PC-9 (cell line): Measurements from ENCODE around the gene SLC1A4. TPM values are rescaled to one million over a fixed set of nuclear protein-coding genes. Genes with fewer than 3 reads are reported as not detected.
"Not testable (repeated sequence)": the region's sequence is repeated elsewhere in the genome, so short reads cannot be mapped to it uniquely, and the experiment has no call there.

Source experiments
- BruUV-seq: library from RNA; stranded (reverse); fragments of 400-500 nt; replicated peaks from 2 replicates; lab custom pipeline; 2021; lab: Mats Ljungman, UMichigan
- CTCF ChIA-PET: fragments of 300-600 bp; sonication (Branson Sonifier 250); formaldehyde crosslinking; loops from one replicate; lab custom pipeline; 2022; ENCODE audit warnings: antibody characterized with exemption; lab: Charles Lee
- POLR2A ChIA-PET: fragments of 300-600 bp; sonication (Branson Sonifier 250); formaldehyde crosslinking; loops from one replicate; lab custom pipeline; 2022; ENCODE audit warnings: antibody characterized with exemption; ENCODE audit not compliant: unreplicated experiment; lab: Charles Lee
- DNase-seq, 2 experiments: peaks; one replicate each; pipeline versions ENCODE4 v3.0.0 to v3.0.0-alpha.2; 2015 to 2022; ENCODE audit warnings: mixed read lengths in 1 of 2
- H2AFZ ChIP-seq: fragments of 200-600 bp; sonication (generic); 2 replicates; pipeline ENCODE4 v1.8.1; 2017; ENCODE audit warnings: antibody characterized with exemption
- H3F3A ChIP-seq: fragments of 200-600 bp; sonication (generic); 2 replicates; pipeline ENCODE4 v1.8.1; 2017; ENCODE audit warnings: antibody characterized with exemption, mild to moderate bottlenecking, low read depth; ENCODE audit not compliant: insufficient read depth
- H3K27ac ChIP-seq: fragments of 200-600 bp; sonication (generic); 2 replicates; pipeline ENCODE4 v1.6.1; 2016; ENCODE audit warnings: mixed run types
- H3K27me3 ChIP-seq: fragments of 200-600 bp; sonication (generic); 2 replicates; pipeline ENCODE4 v1.6.1; 2016; ENCODE audit warnings: low read depth, mixed run types; ENCODE audit not compliant: insufficient read depth
- H3K36me3 ChIP-seq: fragments of 200-600 bp; sonication (generic); 2 replicates; pipeline ENCODE4 v1.6.1; 2016; ENCODE audit warnings: low read depth, mixed run types
- H3K4me1 ChIP-seq: fragments of 200-600 bp; sonication (generic); replicated peaks from 2 replicates; pipeline ENCODE4 v1.6.1; 2016; ENCODE audit warnings: mixed run types; ENCODE audit not compliant: insufficient read depth
- H3K4me2 ChIP-seq: fragments of 200-600 bp; sonication (generic); 2 replicates; pipeline ENCODE4 v1.6.1; 2017; ENCODE audit warnings: mixed run types
- H3K4me3 ChIP-seq: fragments of 200-600 bp; sonication (generic); 2 replicates; pipeline ENCODE4 v1.6.1; 2016; ENCODE audit warnings: mixed run types
- H3K79me2 ChIP-seq: fragments of 200-600 bp; sonication (generic); 2 replicates; pipeline ENCODE4 v1.6.1; 2017; ENCODE audit warnings: low read depth, mixed run types
- H3K9me2 ChIP-seq: fragments of 200-600 bp; sonication (generic); 2 replicates; pipeline ENCODE4 v1.8.1; 2017; ENCODE audit warnings: mild to moderate bottlenecking; ENCODE audit not compliant: insufficient read depth
- H3K9me3 ChIP-seq: fragments of 200-600 bp; sonication (generic); 2 replicates; pipeline ENCODE4 v1.8.1; 2016; ENCODE audit warnings: low read depth; ENCODE audit not compliant: insufficient read depth
- H4K20me1 ChIP-seq: fragments of 200-600 bp; sonication (generic); 2 replicates; pipeline ENCODE4 v1.8.1; 2017; ENCODE audit not compliant: insufficient read depth
- EZH2 ChIP-seq: fragments of 200-600 bp; sonication (generic); IDR thresholded peaks from 2 replicates; pipeline ENCODE4 v1.8.0; 2017; ENCODE audit warnings: antibody characterized with exemption, low read depth
- intact Hi-C: fragments of 100-400 bp; cut with micrococcal nuclease; formaldehyde crosslinking; loops from one replicate; pipeline ENCODE4 v1.10.0; 2022; ENCODE audit not compliant: unreplicated experiment
- total RNA-seq: library from RNA; stranded (reverse); gene quantifications from 2 replicates; pipeline ENCODE4 v1.2.3, GENCODE V29; 2021
- TF ChIP-seq, protein P1 (sequence below): fragments of 200-600 bp; sonication (generic); conservative IDR thresholded peaks from 2 replicates; pipeline ENCODE4 v1.6.1; 2017; ENCODE audit warnings: mixed run types, antibody characterized with exemption, mild to moderate bottlenecking, moderate library complexity

Gene SLC1A4
- total RNA-seq, 1 experiment from 2014 or later, result 8.7 TPM

DNA sequence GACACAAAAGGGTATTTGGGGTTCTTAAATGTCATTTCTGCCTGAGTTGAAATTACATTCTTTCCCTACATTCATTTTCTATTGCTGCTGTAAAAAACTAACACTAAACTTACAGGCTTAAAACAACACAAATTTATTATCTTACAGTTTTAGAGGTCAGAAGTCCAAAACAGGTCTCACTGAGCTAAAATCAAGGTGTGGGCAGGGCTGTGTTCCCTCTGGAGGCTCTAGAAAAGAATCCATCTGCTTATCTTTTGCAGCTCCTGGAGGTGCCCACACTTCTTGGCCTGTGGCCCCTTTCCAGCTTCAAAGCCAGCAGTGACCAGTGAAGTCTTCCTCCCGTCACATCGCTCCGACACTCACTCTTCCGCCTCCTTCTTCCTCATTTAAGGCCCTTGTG, 23.2 kb upstream of the SLC1A4 start:
- no peak overlapping the region for H3K4me2 ChIP-seq
- H3F3A ChIP-seq, result no peaks in the 10 kb centered on the region
- H3K4me1 ChIP-seq, result no peaks in the 10 kb centered on the region
- intact Hi-C loops, result no loop called here
- CTCF ChIA-PET, result no interaction called here
- no peak overlapping the region for H2AFZ ChIP-seq
- no peaks in the 10 kb centered on the region for H3K79me2 ChIP-seq
- BruUV-seq, result no TSS peak
- POLR2A ChIA-PET, result no interaction called here
- no peaks in the 10 kb centered on the region; the same call in 1 of the 2 replicates for H3K27me3 ChIP-seq
- H3K4me3 ChIP-seq, result no peak overlapping the region
- H3K36me3 ChIP-seq, result no peaks in the 10 kb centered on the region
- H3K27ac ChIP-seq, result no peak overlapping the region
- DNase-seq, result no peak
- H3K9me2 ChIP-seq, result no peaks in the 10 kb centered on the region
- H4K20me1 ChIP-seq, result no peaks in the 10 kb centered on the region
- H3K9me3 ChIP-seq, result no peaks in the 10 kb centered on the region
- TF ChIP-seq, protein P1, sequence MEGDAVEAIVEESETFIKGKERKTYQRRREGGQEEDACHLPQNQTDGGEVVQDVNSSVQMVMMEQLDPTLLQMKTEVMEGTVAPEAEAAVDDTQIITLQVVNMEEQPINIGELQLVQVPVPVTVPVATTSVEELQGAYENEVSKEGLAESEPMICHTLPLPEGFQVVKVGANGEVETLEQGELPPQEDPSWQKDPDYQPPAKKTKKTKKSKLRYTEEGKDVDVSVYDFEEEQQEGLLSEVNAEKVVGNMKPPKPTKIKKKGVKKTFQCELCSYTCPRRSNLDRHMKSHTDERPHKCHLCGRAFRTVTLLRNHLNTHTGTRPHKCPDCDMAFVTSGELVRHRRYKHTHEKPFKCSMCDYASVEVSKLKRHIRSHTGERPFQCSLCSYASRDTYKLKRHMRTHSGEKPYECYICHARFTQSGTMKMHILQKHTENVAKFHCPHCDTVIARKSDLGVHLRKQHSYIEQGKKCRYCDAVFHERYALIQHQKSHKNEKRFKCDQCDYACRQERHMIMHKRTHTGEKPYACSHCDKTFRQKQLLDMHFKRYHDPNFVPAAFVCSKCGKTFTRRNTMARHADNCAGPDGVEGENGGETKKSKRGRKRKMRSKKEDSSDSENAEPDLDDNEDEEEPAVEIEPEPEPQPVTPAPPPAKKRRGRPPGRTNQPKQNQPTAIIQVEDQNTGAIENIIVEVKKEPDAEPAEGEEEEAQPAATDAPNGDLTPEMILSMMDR, result no peak
- TF ChIP-seq EZH2, result no peak

DNA sequence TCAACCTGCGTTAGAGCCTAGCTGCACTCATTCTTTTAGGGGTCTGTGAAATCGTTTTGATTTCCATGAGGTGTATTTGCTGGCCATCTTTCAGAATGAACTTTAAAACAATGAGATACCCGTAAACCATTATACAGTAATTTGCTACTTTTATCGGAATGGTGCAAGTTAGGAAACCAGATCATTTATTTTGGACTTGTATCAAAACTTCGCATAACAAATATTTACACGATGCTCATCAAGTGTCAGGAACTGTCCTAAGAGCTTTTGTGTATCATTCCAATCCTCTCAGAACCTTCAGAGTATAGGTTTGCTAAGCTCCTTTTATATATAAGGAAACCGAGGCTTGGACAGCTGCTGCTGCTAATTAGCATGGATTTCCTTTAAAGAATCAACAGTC, 22.4 kb upstream of the SLC1A4 start:
- intact Hi-C loops, result no loop called here
- H3K9me3 ChIP-seq, result no peaks in the 10 kb centered on the region
- H3F3A ChIP-seq, result no peaks in the 10 kb centered on the region
- no peaks in the 10 kb centered on the region for H3K4me1 ChIP-seq
- no peaks in the 10 kb centered on the region for H3K79me2 ChIP-seq
- ChIA-PET CTCF (no interaction called here), POLR2A (no interaction called here)
- TF ChIP-seq, protein P1, result no peak
- no peak for TF ChIP-seq EZH2
- BruUV-seq, result no TSS peak
- no peak for DNase-seq
- no peak overlapping the region for H2AFZ ChIP-seq
- no peaks in the 10 kb centered on the region for H4K20me1 ChIP-seq
- H3K27ac ChIP-seq, result no peak overlapping the region
- no peak overlapping the region for H3K4me3 ChIP-seq
- H3K27me3 ChIP-seq, result no peaks in the 10 kb centered on the region; the same call in 1 of the 2 replicates
- no peaks in the 10 kb centered on the region for H3K9me2 ChIP-seq
- no peaks in the 10 kb centered on the region for H3K36me3 ChIP-seq
- H3K4me2 ChIP-seq, result no peak overlapping the region

DNA sequence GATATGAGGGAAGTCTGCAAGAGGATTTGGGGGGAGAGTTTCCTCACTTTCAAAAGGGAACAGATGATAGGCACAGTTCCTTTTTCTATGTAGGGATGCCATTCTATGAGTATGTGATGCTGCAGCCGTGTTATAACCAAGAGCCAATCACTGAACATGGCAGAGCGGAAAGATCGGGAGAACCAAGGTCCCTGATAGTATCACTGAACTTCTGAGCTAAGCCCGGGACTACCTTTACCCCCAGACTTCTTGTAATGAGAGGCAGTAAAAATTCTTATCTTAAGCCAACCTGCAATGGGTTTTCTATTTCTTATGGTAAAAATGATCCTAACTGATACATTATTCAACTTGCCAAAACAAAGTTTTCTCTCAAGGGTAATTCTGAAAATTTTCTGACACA, 21.6 kb upstream of the SLC1A4 start:
- H3K9me2 ChIP-seq, result no peaks in the 10 kb centered on the region
- ChIA-PET CTCF (no interaction called here), POLR2A (no interaction called here)
- intact Hi-C loops, result no loop called here
- no peaks in the 10 kb centered on the region for H3K9me3 ChIP-seq
- H3K4me3 ChIP-seq, result no peak overlapping the region
- H3K36me3 ChIP-seq, result no peaks in the 10 kb centered on the region
- TF ChIP-seq, protein P1, result no peak
- TF ChIP-seq EZH2, result no peak
- H3F3A ChIP-seq, result no peaks in the 10 kb centered on the region
- H3K4me1 ChIP-seq, result no peaks in the 10 kb centered on the region
- no peaks in the 10 kb centered on the region for H3K79me2 ChIP-seq
- no TSS peak for BruUV-seq
- DNase-seq, result no peak
- no peak overlapping the region for H2AFZ ChIP-seq
- H3K27me3 ChIP-seq, result no peaks in the 10 kb centered on the region; the same call in 1 of the 2 replicates
- no peak overlapping the region for H3K27ac ChIP-seq
- no peaks in the 10 kb centered on the region for H4K20me1 ChIP-seq
- no peak overlapping the region for H3K4me2 ChIP-seq

DNA sequence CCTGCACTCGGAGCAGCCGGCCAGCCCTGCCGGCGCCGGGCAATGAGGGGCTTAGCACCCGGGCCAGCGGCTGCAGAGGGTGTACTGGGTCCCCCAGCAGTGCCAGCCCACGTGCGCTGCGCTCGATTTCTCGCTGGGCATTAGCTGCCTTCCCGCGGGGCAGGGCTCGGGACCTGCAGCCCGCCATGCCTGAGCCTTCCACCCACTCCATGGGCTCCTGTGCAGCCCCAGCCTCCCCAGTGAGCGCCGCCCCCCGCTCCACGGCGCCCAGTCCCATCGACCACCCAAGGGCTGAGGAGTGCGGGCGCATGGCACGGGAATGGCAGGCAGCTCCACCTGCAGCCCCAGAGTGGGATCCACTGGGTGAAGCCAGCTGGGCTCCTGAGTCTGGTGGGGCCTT, 20.1 kb upstream of the SLC1A4 start:
- intact Hi-C loops, BruUV-seq, CTCF ChIA-PET: not testable (repeated sequence)

More for the DNA sequence above, 20.1 kb upstream of the SLC1A4 start:
- H4K20me1 ChIP-seq, POLR2A ChIA-PET, H3K4me3 ChIP-seq, H3K27ac ChIP-seq, H3K27me3 ChIP-seq, H3K4me1 ChIP-seq, H3K79me2 ChIP-seq, H3K36me3 ChIP-seq, H2AFZ ChIP-seq, H3K9me3 ChIP-seq, H3K4me2 ChIP-seq, H3F3A ChIP-seq, DNase-seq, H3K9me2 ChIP-seq: not testable (repeated sequence)
